PC-9 (cell line): ENCODE results near the gene UBE2M.

Experiments used
- CTCF ChIP-seq: fragments of 200-600 bp; sonication (generic); conservative IDR thresholded peaks from 2 replicates; pipeline ENCODE4 v1.6.1; 2017; ENCODE audit warnings: mixed run types, antibody characterized with exemption, mild to moderate bottlenecking, moderate library complexity
- EZH2 ChIP-seq: fragments of 200-600 bp; sonication (generic); IDR thresholded peaks from 2 replicates; pipeline ENCODE4 v1.8.0; 2017; ENCODE audit warnings: antibody characterized with exemption, low read depth

- TF ChIP-seq EZH2 (no peak), CTCF (no peak)
Observed at GRCh38 chr19:58521651-58522050, 36.8 kb downstream of the UBE2M start.
